Stimulated activated CD8-positive, alpha-beta memory T cell treated with anti-CD3 and anti-CD28 coated beads, Interleukin-7, amount 100 ng/mL, for 24 hours (primary cell): ENCODE data around the gene HPS1.

ENCODE experiments used
- DNase-seq: peaks from one replicate; pipeline ENCODE4 v3.0.0-alpha.2; 2020; ENCODE audit warnings: low read depth

The HPS1 gene

GRCh38 chr10:98463976-98464754 lies 17.4 kb upstream of the HPS1 start:
- DNase-seq, result no peak

DNA sequence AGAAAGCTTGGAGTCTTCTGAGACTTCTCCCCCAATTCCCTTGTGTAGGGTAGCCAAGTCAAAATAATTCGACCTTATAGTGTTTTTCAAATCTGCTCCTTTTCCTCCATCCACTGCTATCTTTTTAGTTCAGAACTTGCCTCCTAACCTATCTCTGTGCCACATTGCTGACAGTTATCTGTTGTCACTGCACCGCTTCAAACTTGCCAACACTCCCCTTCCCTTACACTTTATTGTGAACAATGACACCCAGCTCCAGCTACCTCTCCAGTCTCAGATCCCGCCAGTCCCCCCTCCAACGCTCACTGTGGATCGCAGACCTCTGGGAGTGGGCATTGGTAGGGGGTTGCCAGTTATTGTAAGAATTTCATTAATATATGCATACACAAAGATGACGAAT lies 16.3 kb upstream of the HPS1 start:
- DNase-seq, result no peak

GRCh38 chr10:98461500-98461842 lies 14.7 kb upstream of the HPS1 start:
- DNase-seq, result no peak

DNA sequence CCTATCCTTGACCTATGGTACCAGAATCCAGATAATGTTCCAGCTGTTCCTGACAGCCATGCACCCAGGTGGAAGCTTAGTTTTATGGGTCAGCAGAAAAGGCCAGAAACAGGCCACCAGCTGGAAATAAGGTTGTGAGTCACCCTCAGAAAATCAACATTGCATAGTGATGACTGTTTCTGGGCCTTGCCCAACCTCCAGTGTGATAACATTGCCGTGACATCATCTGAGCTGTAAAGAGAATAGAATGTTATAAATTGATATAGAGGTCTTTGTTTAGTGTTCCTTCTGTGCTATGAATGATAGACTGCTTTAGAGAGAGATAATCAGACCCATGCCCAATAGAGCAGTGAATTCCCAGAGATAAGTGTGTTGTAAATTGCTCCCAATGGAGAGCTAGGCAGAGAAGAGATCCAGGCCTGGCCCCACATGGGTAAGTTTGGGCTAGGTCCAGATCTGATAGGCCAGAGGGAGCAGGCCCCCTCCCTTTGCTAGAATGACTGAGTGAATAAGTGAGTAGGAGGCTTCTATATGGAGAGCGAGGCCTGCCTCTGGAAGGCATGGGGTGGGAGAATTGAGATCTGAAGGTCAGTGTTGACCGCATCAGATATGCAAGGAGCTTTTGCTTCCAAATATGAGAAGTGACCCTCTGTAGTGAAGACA lies 14.2 kb upstream of the HPS1 start:
- no peak for DNase-seq

DNA sequence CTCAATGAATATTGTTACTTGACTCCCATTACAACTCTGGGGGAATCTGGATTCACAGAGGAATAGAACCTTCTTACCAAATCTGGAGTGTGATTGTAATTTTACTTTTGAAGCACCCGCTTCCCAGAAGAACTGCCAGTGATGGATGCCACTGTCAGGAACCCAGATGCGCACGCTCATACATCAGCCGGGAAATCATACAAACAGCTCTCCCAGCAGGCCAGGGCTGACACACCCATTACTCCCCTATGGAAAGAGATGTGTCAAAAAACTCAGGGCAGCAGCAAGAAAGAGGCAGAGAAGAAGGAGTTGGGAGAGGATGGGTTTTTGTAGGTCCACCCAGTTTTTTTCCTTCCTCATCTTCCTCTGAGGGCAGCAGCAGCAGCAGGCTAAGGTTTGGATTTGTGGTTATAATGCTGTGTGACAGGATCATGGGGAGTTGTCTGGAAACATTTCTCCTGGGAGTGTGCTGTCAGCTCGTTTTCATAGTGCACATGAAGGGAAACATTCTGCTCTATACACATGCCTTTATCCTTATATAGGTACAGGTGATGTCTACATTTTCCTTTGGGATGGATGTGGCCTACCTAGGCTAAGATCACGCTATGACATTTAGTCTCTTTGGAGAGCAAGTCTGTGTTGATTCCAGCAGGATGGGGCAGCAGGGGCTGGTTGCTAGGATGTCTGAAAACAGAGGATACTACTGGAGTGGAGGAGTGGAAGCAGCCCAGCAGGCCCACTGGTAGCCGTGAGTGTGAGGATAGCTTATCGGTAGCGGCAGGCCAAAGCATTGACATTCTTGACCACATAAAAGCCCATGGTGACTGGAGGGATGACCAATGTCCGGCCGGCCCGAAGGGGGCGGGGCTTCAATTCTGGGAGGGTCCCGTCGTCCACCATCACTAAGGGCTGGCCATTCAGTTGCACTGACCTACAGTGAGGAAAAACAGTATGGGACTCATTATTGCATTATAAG lies 12.4 kb upstream of the HPS1 start:
- no peak for DNase-seq

- DNase-seq, result no peak
Measured at GRCh38 chr10:98457721-98458120, 11.0 kb upstream of the HPS1 start.

- no peak for DNase-seq
Measured at GRCh38 chr10:98456686-98457482, 10.1 kb upstream of the HPS1 start.

- DNase-seq, result no peak
Measured at GRCh38 chr10:98456043-98456570, 9.4 kb upstream of the HPS1 start.

- DNase-seq, result no peak
Measured at GRCh38 chr10:98453729-98454128, 7.0 kb upstream of the HPS1 start.

GRCh38 chr10:98450618-98451017 lies 3.9 kb upstream of the HPS1 start:
- no peak for DNase-seq

- DNase-seq, result no peak
Measured at GRCh38 chr10:98449287-98449686, 2.6 kb upstream of the HPS1 start.

DNA sequence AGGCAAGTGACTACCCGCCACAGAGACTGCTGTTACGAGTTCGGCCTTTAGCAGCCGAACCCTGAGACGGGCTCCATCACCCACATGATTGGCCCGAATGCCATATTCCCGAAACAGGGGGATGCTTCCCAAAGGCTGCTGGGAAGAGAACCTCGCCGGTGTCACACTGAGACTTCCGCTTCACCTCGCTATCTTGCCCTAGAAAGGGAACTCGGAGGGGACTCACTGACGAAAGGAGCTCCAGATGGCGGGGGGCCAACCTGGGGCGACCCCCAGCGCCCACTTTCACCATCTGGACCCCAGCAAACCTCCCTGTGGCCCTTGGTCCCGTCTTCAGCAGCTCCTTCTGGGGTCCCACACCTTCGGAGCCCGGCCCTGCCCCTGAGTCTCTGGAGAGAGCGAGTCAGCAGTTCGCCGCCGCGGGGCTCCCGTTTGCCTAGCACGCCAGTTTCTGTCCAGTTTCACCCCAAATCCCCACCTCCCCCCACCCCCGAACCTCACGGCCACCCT lies 529 bp downstream of the HPS1 start:
- peak; percentile 8 for DNase-seq

- no peak for DNase-seq
Measured at GRCh38 chr10:98445200-98445812, 1.4 kb downstream of the HPS1 start.

DNA sequence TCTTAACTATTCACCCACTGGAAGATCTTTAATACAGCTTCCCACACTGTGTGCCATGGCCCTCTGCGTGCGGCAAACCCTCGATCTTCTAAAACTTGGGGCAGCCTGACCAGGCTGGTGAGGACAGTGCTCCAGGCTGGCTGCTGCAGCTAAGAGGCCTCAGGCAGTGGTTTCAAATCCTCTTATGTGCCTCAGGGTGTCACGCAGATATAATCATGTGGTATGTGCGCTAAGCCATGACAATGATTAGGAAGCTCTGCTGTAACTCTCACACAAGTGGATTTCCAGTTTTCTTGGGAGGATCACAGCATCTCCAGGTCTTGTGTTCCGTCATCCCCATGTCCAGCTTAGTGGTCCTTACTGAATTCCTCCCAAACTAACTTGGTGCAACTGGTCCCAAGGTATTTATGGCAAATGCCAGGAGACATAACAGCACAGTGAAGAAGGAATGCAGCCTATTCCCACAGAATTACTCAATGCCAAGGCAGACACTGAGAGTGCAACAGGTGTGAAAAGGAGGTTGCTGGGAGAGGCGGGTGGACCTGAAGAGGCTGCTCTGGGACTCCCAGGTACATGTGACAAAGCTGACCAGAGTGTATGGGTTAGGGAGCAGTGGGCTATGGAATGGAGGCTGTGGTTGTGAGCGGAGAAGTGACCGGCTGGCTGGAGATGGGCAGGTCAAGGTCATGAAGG lies 2.3 kb downstream of the HPS1 start:
- no peak for DNase-seq

GRCh38 chr10:98438715-98439114 lies 8.0 kb downstream of the HPS1 start:
- DNase-seq, result no peak

DNA sequence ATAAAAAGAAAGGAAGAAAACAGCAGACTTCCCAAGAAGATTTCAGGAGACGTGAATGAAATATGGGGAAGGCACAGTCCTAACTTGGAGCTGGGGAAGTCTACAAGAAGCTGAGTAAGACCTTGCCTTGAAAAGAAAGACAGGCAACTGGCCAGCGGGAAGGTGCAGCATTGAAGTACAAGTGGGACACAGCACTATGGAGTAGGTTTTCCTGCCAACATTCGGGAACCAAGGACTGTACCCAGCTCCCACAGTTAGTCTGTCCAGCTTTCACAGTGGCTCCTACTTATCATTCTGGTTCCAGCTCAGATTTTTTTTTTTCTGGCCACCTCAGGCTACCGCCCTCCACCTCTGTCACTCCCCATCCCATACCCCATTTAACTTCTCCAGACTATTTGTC lies 10.0 kb downstream of the HPS1 start:
- no peak for DNase-seq

- DNase-seq, result no peak
Measured at GRCh38 chr10:98435178-98435577, 11.6 kb downstream of the HPS1 start.

DNA sequence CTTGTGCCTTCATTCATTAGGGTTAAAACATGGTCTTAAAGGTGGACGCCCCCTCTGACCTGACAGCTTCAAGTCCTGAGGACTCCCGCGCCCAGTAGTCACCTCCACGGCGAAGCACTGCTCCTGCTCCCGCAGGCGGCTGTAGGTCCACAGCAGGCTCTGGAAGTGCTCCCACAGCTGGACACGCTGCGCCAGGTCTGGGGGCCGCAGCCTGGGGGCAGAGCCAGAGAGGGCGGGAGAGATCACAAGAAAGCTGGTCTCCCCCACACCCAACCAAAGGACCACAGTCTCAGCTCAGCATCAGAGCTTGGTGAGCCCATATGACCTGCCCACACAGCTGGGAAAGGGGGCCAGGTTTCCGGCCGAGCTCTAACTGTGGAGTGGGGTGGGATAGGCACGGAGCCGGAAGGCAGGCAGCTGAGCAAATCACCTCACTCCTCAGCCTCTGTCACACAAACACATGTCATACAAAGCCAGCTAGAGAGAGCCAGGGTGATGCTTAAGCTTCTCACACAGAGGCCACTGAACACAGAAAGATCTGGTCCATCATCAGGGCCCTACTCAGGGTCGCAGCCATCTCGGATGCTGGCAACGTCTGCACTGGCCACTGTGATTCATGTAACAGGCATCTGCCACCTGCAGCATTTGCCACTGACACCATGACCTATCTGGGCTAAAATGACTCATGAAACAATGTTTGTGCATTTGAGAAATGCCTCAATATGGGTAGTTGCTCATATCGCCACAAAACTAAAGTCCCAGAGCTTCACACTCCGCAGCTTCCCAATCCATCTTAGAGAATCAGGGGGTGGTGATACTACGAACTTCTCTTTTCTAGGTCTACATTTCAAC lies 12.6 kb downstream of the HPS1 start:
- no peak for DNase-seq

GRCh38 chr10:98433371-98433770 lies 13.4 kb downstream of the HPS1 start:
- DNase-seq, result no peak
